ENCODE results near the gene COL18A1.

DNA sequence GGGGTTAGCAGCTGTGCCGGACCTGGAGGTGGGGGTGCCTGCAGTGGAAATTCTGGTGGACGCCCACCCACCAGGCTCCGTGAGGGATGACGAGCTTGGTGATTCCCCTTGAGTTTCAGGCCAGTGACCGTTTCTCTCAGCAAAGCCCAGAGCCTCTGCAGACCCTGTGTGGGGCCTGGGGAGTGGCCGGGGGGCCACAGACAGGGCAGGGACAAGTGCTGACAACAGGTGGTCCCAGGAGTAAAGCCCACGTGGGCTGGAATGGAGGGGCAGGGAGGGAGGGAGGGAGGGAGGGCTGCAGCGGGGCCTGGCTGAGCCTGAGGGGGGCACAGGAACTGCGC lies 52.8 kb downstream of the COL18A1 start:
- TF ChIP-seq HDGF (IDR thresholded peaks at IDR 0.05; ENCODE audit: borderline replicate concordance) (no peak), SUZ12 (IDR thresholded peaks at IDR 0.05) (no peak), L3MBTL2 (conservative IDR thresholded peaks at IDR 0.05) (no peak), ZNF384 (IDR thresholded peaks at IDR 0.05) (no peak), FOXM1 (IDR thresholded peaks at IDR 0.05; ENCODE audit: borderline replicate concordance) (no peak), TARDBP (IDR thresholded peaks at IDR 0.05) (no peak), FOXA1 (IDR thresholded peaks at IDR 0.05) (no peak)

Measured in HEK293T (cell line).